ENCODE results near the gene CYP27B1.

- no peak for TF ChIP-seq CTCF (IDR thresholded peaks at IDR 0.05; ENCODE audit: insufficient read depth, low read length, poor library complexity, severe bottlenecking)
- TF ChIP-seq EZH2phosphoT487 (conservative IDR thresholded peaks at IDR 0.05; ENCODE audit: low read length) = no peak
These were observed 49.4 kb upstream of the CYP27B1 start for GRCh38 chr12:57816001-57816854.

All from SU-DHL-6 (cell line).